ENCODE data around the gene DCLRE1B. TPM values are rescaled to one million over a fixed set of nuclear protein-coding genes. Genes with fewer than 3 reads are reported as not detected.

Gene DCLRE1B
- total RNA-seq, 1 donor, result 7.3 TPM

DNA sequence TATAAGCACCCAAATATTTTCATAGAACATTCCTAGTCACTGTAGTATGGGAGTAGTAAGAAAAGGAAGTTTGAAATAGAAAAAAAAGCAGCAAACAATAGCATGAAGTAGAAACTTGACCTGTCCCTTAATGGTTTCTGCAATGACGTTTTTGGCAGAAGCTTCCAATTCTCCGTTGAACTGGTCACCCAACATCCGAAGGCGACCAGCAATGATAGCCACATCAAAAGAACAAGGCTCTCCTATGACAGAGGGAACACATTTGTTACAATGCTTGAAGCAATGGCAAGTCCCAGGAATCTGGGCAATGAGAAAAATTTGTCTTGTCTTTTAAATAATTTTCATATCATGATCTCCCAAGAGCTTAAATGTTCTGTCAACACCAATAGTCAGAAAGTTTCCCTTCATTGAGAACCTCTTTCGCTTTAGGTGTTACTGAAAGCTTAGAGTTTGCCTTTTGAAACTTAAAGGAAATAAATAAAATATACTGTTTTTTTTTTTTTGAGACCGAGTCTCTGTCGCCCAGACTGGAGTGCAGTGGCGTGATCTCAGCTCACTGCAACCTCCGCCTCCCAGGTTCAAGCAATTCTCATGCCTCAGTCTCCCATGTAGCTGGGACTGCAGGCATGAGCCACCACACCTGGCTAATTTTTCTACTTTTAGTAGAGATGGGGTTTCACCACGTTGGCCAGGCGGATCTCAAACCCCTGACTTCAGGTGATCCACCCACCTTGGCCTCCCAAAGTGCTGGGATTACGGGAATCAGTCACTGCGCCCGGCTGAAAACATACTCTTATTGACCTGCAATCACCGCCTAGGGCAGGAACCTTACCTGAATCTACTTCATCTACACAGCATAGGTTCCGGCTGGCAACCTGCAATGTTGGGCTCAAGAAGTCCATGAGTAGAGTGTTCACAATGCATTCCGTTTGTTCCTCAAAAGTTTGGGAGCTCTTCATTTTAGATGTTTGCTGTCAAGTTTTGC is 18.4 kb upstream of the DCLRE1B start:
- no peak for DNase-seq (ENCODE audit: low read depth in 2 of 3, low spot score in 2 of 3)

DNA sequence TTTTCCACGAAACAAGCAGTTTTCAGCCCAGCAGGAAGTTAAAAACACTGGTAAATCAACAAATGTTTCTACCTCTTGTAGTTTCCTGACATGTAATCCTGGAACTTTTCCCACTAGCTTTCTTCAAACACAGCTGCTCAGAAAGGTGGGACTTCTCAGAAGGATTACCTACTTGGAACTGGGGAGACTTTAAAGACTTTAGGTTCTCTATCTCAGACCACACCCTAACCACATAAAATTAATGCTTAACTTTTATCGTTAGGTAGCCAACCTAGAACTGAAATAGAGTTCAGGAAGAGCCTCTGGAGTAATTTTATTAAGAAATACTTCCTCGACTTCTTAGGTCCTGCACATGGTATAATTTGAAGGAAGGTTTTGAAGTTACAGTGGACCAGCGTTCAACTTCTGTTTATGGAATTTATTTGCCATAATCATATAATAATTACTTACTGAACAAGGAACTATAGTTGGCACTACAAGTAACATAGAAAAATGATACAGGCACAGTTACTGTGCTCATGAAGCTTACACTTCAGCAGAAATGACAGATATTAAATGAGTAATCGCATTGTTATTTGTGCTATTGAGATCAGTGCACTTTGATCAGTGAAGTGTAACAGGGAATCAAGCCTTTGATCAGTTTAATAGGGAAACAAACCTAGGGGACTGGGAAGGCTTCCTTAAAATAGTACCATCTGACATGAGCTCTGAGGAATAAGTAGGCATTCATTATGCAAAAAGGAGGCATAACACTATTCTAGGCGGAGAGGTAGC is 17.5 kb upstream of the DCLRE1B start, which contains the start of gene BCL2L15:
BCL2L15 (minus strand) TSS at position 180 of the 774 bp plus-strand sequence. CDS start 206 bp downstream, outside the sequence.
- no peak for DNase-seq (ENCODE audit: low read depth in 2 of 3, low spot score in 2 of 3)

DNA sequence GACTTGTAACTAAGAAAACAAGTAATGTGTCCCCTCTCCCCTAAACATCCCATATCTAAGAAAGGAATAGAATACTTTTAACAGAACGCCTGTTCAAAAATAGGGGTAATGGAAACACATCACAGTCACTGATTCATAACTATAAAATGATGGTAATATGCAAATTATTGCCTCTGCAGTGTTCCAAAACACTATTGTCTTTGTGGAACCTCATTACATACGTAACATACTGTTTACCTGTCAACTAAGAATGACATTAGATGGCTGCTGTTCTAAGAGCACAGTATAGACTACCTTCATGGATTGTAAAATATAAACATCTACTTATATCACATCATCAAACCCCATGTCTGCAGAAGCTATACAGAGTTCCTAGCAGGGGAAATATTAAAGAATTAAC is 14.3 kb upstream of the DCLRE1B start:
- no peak for DNase-seq (ENCODE audit: low read depth in 2 of 3, low spot score in 2 of 3)

DNA sequence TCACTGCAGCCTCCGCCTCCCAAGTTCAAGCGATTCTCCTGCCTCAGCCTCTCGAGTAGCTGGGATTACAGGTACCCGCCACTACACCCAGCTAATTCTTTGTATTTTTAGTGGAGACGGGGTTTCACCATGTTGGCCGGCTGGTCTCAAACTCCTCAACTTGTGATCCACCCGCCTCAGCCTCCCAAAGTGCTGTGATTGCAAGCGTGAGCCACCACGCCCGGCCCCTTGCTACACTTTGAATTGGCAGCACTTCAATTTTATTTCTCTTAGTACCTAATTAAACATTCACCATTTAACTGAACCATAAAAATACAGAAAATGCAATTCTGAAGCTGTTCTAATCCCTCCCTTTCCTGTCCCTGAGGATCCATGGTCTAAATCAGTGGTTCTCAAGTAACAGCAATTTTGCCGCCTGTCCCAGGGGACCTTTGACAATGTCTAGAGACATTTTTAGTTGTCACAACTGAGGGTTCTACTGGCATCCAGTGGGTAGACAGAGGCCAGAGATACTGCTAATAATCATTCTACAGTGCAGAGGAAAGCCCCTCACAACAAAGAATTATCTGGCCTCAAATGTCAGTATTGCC is 13.4 kb upstream of the DCLRE1B start:
- no peak for DNase-seq (ENCODE audit: low read depth in 2 of 3, low spot score in 2 of 3)

DNA sequence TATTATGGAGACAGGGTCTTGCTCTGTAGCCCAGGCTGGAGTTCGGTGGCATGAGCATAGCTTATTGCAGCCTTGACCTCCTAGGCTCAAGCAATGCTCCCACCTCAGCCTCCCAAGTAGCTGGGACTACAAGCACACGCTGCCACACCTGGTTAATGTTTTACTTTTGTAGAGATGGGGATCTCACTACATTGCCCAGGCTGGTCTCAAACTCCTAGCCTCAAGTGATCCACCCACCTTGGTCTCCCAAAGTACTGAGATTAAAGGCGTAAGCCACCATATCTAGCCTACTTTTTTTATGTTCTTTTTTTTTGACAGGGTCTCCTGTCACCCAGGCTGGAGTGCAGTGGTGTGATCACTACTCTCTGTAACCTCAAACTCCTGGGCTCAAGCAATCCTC is 11.9 kb upstream of the DCLRE1B start:
- no peak for DNase-seq (ENCODE audit: low read depth in 2 of 3, low spot score in 2 of 3)

DNA sequence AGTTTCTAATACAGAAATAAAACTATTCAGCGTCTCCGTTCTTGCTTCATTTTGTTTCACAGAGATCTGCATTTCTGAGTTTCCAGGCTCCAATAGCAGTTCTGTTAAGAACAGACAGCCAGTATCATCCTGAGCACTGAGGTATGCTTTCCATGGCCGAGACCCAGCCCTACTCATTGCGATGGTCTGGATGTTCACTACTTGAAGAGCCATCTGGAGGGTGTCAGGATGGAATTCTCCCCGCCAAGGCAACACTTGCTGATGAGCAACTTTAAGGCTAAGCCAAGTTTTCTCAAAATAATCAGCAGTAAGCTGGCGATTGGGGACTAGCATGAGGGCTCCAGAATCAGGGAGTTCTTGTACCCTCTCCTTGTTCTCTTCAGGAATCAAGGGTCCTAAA is 10.0 kb upstream of the DCLRE1B start:
- DNase-seq (ENCODE audit: low read depth in 2 of 3, low spot score in 2 of 3), result no peak

DNA sequence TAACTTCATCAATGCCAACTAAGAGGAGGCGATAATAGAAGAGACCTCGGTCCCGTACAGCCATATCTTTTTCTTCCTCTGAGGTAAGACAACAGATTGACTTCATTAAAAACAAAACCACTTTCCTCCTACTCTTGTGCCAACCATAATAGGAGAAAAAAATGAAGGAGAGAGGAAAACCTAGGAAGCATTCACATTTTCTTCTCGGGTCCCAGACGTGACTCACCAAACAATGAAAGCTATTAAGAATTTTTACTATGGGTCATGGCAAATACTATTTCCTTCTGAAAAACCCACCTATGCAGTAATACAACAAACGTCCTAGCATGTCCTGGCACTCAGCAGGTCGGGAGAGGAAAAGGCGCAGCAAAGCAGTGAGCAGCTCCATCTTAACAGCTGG is 9.2 kb upstream of the DCLRE1B start:
- DNase-seq (ENCODE audit: low read depth in 2 of 3, low spot score in 2 of 3), result no peak

DNA sequence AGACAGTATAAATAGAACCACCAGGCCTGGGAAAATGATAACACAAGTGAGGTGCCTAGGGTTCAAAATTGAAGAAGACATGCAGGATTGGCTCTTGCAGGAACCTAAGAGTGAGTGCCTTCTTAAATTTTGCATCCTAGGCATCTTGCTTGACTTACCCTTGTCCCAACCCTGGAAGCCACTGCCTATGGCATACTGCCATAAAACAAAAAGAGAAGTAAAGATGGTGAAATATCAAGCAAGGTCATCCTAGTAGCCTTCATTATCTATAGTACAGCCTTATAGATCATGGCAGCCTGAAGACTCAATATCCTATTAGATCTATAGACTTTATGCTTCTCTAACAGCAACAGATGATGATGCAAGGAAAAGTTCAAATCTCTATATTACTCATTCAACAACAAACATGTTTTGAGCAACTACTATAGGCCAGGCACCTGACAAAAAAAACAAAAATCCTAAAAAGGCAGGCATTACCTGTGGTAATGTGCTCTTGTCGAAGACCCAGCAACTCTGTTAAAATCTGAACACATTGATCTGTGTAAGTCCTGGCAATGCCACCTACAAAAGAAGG is 6.8 kb upstream of the DCLRE1B start:
- no peak for DNase-seq (ENCODE audit: low read depth in 2 of 3, low spot score in 2 of 3)

DNA sequence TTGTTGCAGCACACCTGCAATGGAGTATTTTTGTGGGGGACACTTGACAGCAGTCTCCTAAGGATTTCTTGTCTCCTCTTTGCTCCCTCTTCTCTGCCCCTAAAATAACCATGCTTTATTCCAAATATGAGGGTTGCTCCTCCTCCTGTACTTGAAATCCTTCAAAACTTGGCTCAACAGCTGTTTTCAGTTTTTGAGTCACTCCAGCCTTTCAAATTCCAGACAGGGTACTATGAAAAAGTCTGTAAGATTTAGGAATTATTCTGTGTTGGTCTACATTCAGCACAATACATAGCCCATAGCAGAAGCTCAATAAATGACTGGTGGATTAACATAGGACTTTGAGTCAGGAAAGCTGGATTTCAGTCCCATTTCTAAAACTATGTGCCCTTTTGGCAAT is 6.0 kb upstream of the DCLRE1B start:
- no peak for DNase-seq (ENCODE audit: low read depth in 2 of 3, low spot score in 2 of 3)

DNA sequence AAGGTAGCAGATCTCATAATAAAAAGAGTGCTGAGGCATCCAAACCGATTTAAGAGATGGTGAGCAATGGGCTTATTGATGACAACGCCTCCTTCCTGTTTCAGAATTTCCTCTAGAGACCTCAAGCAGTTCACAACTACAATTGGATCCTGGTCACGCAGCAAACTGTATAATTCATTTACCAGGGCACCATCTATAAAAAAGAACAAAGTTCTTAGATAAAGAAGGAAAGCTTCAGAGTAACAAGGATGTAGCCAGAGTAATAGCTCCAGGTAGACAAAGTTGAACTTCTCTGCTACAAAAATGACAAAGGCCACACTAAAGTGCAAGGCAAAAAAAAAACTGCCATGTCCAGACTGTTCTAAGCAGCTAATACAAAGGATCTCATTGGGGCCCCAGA is 3.9 kb upstream of the DCLRE1B start:
- DNase-seq (ENCODE audit: low read depth in 2 of 3, low spot score in 2 of 3), result no peak

DNA sequence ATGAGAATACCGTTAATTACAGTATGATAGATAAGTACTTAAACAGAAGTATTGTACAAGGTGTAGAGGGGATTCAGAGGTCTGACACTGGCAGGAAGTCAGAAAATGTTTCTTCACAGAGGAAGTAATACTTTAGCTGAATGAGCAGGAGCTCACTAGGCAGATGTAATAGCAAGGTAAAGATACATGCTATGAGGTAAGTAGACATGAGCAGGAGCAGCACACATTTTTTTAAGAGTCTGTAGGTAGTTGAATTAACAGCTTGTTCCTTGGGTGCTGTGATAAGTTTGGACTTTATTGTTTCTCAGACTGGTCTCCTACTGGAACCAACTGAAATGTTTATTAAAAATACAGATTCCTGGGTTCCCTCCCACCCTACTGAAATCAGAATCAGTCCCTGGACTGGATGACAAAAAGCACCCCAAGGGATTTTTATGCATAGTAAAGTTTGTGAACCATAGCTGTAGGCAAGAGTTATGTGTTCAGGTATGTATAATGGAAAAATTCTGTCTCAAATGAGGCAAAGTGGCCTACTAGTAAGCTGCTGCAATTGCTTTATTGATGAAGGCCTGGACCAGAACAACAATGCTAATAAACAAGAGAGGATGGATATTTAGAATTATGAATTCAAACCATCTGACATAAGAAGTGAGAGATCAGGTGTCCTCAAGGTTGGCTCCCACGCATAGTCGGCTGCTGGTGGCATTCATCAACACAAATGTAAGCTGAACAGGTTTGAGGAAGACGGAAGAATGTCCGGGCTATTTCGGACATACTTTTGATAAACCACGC is 1.4 kb upstream of the DCLRE1B start:
- DNase-seq (ENCODE audit: low read depth in 2 of 3, low spot score in 2 of 3), result peak in 1 of 3 donors; percentile 15

DNA sequence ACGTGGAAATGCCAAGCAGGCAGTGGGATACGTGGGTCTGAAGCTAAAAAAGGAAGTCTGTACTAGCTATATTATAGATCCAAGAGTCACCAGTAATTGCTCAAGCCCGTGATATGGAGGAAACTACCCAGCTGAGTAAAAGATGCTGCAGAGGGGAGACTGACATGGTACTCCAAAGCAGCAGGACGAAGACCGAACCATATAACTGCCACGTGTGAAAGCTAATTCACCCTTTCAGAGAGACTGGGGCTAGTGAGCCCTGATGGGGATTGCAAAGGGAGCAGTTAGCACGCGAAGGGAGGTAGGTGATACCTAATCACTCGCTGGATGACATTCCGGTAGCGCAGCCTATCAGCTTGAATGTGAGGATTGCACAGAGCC is 843 bp upstream of the DCLRE1B start:
- DNase-seq (ENCODE audit: low read depth in 2 of 3, low spot score in 2 of 3), result peak in 1 of 3 donors; percentile 13

DNA sequence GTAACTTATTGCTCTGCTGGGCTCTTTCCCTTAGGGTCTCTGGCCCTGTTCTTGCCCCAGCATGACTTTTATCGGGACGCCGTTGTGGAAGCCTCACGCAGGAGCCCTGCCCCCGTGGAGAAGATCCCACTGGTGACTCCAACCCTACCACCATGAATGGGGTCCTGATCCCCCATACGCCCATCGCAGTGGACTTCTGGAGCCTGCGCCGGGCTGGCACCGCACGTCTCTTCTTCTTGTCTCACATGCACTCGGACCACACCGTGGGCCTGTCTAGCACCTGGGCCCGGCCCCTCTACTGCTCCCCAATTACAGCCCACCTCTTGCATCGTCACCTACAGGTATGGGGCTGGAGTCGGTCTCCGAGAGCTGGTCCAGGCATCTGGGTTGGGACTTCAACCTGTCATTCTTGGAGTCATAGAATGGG is 322 bp downstream of the DCLRE1B start:
- no peak for DNase-seq (ENCODE audit: low read depth in 2 of 3, low spot score in 2 of 3)

DNA sequence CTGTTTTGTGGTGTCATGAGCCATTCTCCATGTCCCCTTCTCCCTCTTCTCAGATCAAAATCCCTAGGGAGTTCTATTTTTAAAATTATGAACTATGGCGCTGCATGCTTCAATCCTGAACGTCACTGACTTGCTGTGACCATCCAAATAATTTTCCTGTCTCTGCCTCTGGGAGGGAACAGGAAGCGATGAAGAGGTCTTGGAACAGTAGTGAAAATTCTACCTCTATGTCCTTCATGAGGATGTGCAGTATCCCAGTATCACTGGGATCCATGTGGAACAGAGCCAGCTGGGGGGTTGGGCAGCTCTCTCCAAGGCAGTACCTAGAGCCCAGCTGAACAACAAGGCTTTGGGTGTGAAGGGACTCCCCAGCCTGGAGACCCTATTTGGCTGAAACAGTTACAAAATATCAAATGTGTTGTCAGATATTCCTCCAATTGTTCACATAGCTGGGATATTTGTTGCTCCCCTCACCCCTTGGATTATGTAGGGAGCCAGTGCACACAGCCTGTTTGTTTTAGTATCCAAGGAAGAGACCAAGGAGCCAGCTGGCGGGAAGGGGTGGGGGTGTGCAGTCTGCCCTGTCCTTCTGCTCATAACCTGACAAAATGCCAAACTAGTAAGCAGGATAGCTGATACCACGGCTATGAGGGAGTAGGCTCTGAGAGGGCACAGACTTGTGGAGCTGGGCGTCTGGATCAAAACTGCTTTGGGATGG is 7.6 kb downstream of the DCLRE1B start:
- DNase-seq (ENCODE audit: low read depth in 2 of 3, low spot score in 2 of 3), result no peak

DNA sequence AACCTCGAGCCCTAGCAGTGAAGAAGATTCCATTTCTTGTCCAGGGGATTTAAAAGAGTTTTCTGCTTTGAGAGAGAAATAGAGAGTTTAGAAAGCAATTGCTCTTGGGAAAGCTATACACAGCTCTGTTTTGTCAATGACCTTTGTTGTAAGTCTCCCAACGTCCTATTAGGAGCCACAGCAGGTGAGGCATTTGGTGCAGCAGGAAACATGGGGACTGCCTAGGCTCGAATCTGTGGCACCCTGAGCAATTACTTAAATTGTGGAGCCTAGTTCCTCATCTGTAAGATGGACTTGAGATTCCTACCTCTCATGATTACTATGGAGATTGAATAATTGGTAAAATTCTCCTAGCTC is 8.2 kb downstream of the DCLRE1B start:
- DNase-seq (ENCODE audit: low read depth in 2 of 3, low spot score in 2 of 3), result no peak

DNA sequence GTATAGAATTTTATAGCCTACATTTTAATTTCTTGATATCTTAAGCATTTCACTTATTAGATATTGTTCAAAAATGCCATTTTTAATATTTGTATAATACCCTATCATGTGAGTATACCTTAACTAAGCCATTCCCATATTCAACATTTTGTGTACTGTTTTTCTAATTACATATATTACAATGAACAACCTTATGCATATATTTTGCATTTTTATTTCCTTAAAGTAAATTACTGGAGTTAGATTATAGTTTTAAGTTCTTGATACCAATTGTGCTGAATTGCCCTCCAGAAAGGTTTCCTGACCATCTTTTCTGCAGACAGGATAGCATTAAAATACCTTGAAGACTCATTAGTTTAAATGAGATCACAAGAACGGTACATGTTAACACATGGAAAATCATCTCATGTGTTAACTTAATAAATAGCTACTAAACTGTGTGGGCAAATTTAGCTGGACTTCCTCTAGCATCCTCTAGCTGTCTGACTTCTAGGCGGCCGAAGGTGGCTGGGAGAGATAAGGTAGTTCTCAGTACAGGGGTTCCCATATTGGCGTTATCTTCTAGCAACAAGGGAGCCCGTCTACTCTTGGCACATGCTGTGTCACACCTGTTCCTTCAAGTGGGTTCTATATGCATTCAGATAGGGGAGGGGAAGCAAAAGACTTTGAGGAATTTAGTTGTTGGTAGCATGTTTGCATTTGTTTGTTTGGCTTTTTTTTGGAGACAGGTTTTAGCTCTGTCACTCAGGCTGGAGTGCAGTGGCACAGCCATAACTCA is 8.9 kb downstream of the DCLRE1B start:
- peak in 2 of 3 donors; percentile 82 to 93 for DNase-seq (ENCODE audit: low read depth in 2 of 3, low spot score in 2 of 3)

DNA sequence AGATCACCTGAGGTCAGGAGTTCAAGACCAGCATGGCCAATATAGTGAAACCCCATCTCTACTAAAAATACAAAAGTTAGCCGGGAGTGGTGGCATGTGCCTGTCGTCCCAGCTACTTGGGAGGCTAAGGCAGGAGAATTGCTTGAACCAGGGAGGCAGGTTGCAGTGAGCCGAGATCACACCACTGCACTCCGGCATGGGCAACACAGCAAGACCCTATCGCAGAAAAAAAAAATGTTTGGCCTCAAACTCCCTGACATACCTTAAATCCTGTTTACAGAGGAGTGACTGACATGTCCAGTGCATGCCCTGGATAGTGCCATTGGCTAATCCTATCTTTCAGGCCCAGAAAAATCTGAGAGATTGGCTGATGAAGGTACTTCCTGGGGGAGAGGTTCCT is 11.8 kb downstream of the DCLRE1B start:
- DNase-seq (ENCODE audit: low read depth in 2 of 3, low spot score in 2 of 3), result no peak

DNA sequence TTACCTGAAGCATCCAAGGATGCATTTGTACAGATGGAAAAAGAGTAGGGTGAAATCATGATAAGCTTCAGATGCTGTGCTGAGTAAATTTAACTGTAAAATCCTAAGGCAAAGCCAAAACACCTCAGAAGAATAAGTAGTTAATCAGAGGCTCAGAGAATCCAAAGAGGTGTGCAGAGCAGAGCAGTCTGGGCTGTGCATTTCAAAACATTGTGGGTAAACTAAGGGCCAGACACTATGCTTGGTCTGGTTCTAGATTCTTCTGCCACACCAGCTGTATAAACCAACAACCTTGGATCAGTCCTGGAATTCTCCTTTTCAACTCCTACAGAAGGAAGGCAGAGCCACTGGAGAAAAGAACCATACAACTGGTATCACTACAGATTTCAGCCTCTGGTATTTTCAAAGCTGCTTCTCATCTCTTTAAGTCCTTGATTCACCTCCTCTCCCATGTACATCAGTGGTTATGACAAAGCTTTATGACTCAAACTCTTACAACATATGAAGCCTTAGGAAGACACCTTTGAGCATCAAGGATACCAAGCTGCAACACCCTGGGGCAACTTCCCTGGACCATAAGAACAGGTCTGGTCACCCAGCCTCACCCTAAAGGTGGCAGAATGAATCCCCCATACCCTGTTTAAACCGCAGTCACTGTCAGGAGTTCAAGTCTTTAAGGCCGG is 12.4 kb downstream of the DCLRE1B start:
- no peak for DNase-seq (ENCODE audit: low read depth in 2 of 3, low spot score in 2 of 3)

Data from hematopoietic multipotent progenitor cell (in vitro differentiated cells).